A673 (cell line): ENCODE data around the gene HMGA1. TPM values are rescaled to one million over a fixed set of nuclear protein-coding genes. Genes with fewer than 3 reads are reported as not detected.

ENCODE experiments used
- BruUV-seq: library from RNA; stranded (reverse); fragments of 400-500 nt; replicated peaks from 2 replicates; lab custom pipeline; 2021; lab: Mats Ljungman, UMichigan
- CTCF ChIA-PET: fragments of 300-600 bp; sonication (Branson Sonifier 250); formaldehyde crosslinking; loops from one replicate; lab custom pipeline; 2022; ENCODE audit warnings: antibody characterized with exemption; lab: Charles Lee
- POLR2A ChIA-PET: fragments of 300-600 bp; sonication (Branson Sonifier 250); formaldehyde crosslinking; loops from one replicate; lab custom pipeline; 2022; ENCODE audit warnings: antibody characterized with exemption; ENCODE audit not compliant: low non-redundant PET; lab: Charles Lee
- DNase-seq: peaks from one replicate; pipeline ENCODE4 v3.0.0-alpha.2; 2015; ENCODE audit warnings: low spot score
- H3K27ac ChIP-seq: fragments of 200-600 bp; sonication (generic); 2 replicates; pipeline ENCODE4 v1.5.1; 2016; ENCODE audit warnings: mixed run types, low read depth, mild to moderate bottlenecking, mixed read lengths, antibody characterized with exemption, low read length; ENCODE audit not compliant: poor library complexity, severe bottlenecking
- H3K27me3 ChIP-seq: fragments of 200-600 bp; sonication (generic); replicated peaks from 2 replicates; pipeline ENCODE4 v1.6.1; 2017; ENCODE audit warnings: mixed run types, low read depth, mild to moderate bottlenecking, mixed read lengths, antibody characterized with exemption, low read length; ENCODE audit not compliant: insufficient read depth, poor library complexity
- H3K36me3 ChIP-seq: fragments of 200-600 bp; sonication (generic); 2 replicates; pipeline ENCODE4 v1.6.1; 2016; ENCODE audit warnings: mixed run types, mild to moderate bottlenecking, mixed read lengths, antibody characterized with exemption, low read length; ENCODE audit not compliant: insufficient read depth, poor library complexity, severe bottlenecking
- H3K4me1 ChIP-seq: fragments of 200-600 bp; sonication (generic); 2 replicates; pipeline ENCODE4 v1.6.1; 2017; ENCODE audit warnings: mixed run types, mild to moderate bottlenecking, mixed read lengths, antibody characterized with exemption, low read length; ENCODE audit not compliant: insufficient read depth, poor library complexity, severe bottlenecking
- H3K4me3 ChIP-seq: fragments of 200-600 bp; sonication (generic); 2 replicates; pipeline ENCODE4 v1.5.1; 2016; ENCODE audit warnings: low read depth, mixed run types, mild to moderate bottlenecking, mixed read lengths, low read length; ENCODE audit not compliant: poor library complexity, severe bottlenecking
- H3K9me3 ChIP-seq: fragments of 200-600 bp; sonication (generic); 2 replicates; pipeline ENCODE4 v1.6.1; 2016; ENCODE audit warnings: mixed run types, low read depth, mild to moderate bottlenecking, mixed read lengths, antibody characterized with exemption, low read length; ENCODE audit not compliant: poor library complexity, severe bottlenecking
- CTCF ChIP-seq: fragments of 300-800, 200-600 bp; sonication (generic); conservative IDR thresholded peaks from 2 replicates; pipeline ENCODE4 v1.5.1; 2017; ENCODE audit warnings: low read depth, mild to moderate bottlenecking, antibody characterized with exemption, low read length, moderate library complexity, mixed read lengths
- EZH2 ChIP-seq: fragments of 200-600 bp; sonication (generic); IDR thresholded peaks from 2 replicates; pipeline ENCODE4 v1.6.1; 2017; ENCODE audit warnings: borderline replicate concordance, low read depth, mild to moderate bottlenecking, mixed read lengths, antibody characterized with exemption, low read length; ENCODE audit not compliant: poor library complexity, severe bottlenecking
- intact Hi-C: fragments of 100-400 bp; cut with micrococcal nuclease; formaldehyde crosslinking; loops from one replicate; pipeline ENCODE4 v1.10.0; 2022; ENCODE audit not compliant: unreplicated experiment
- total RNA-seq: library from RNA; stranded (reverse); gene quantifications from 2 replicates; pipeline ENCODE4 v1.2.3, GENCODE V29; 2021

HMGA1 gene
- total RNA-seq, 1 experiment from 2014 or later = 248 TPM

- intact Hi-C loops = no loop called here
- no peak for DNase-seq
- BruUV-seq = no TSS peak
- Histone ChIP-seq H3K27ac (no peak overlapping the region), H3K36me3 (no peaks in the 10 kb centered on the region), H3K4me1 (no peaks in the 10 kb centered on the region), H3K4me3 (no peak overlapping the region), H3K9me3 (no peaks in the 10 kb centered on the region), H3K27me3 (no peaks in the 10 kb centered on the region)
- TF ChIP-seq EZH2 (no peak), CTCF (no peak)
- POLR2A ChIA-PET = no interaction called here
- CTCF ChIA-PET = no interaction called here
Observed at GRCh38 chr6:34207695-34208443, 28.8 kb upstream of the HMGA1 start.

DNA sequence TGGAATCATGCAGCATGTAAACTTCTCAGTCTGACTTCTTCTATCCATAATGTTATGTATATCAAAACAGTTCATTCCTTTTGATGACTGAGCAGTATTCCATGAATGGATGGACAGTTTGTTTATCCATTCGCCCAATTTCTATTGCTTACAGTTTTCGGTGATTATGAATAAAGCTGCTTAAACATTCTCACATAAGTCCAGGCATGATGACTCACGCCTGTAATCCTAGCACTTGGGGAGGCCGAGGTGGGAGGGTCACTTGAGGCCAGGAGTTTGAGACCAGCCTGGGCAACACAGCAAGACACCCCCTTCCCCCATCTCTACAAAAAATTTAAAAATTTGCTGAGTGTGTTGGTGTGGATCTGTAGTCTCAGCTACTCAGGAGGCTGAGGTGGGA, 22.9 kb upstream of the HMGA1 start:
- no peaks in the 10 kb centered on the region for H3K4me1 ChIP-seq
- no TSS peak for BruUV-seq
- no peaks in the 10 kb centered on the region for H3K36me3 ChIP-seq
- intact Hi-C loops = no loop called here
- TF ChIP-seq EZH2 = no peak
- no peak for TF ChIP-seq CTCF
- no peaks in the 10 kb centered on the region for H3K27me3 ChIP-seq
- ChIA-PET CTCF (interaction anchor here (1.2 kb wide), 1 partner anchor 35 kb away, joined by 3 read pairs; no protein-coding TSS in a partner anchor), POLR2A (no interaction called here)
- H3K27ac ChIP-seq = no peak overlapping the region
- no peaks in the 10 kb centered on the region for H3K9me3 ChIP-seq
- no peak for DNase-seq
- H3K4me3 ChIP-seq = no peak overlapping the region

- ChIA-PET POLR2A (no interaction called here), CTCF (no interaction called here)
- Histone ChIP-seq H3K4me1 (peaks cover 6% of the 10 kb centered on the region), H3K4me3 (no peak overlapping the region), H3K27ac (no peak overlapping the region), H3K36me3 (no peaks in the 10 kb centered on the region), H3K9me3 (no peaks in the 10 kb centered on the region), H3K27me3 (no peaks in the 10 kb centered on the region)
- BruUV-seq = no TSS peak
- DNase-seq = no peak
- TF ChIP-seq EZH2 (no peak), CTCF (no peak)
- intact Hi-C loops = no loop called here
Observed at GRCh38 chr6:34218691-34219090, 18.0 kb upstream of the HMGA1 start.
